Naive B cell (primary cell): ENCODE results near the gene CYP2W1. TPM values are rescaled to one million over a fixed set of nuclear protein-coding genes. Genes with fewer than 3 reads are reported as not detected.
A peak's percentile ranks its signal among the peaks of the same experiment; 100 is the strongest.

Source experiments
- ATAC-seq, 2 donors: fragments of 150-1000 bp; cut with Tn5 transposase; 2 replicates each; pipeline ENCODE4 v1.10.0; 2021; ENCODE audit warnings: low read depth in 2 of 2, mild to moderate bottlenecking in 2 of 2, moderate library complexity in 2 of 2
- DNase-seq: peaks from one replicate; pipeline ENCODE4 v3.0.0; 2022
- H3K27ac Mint-ChIP-seq, 6 donors: one replicate each; pipeline ENCODE4 v1.8.0; 2020 to 2022; ENCODE audit warnings: mild to moderate bottlenecking in 6 of 6, mixed read lengths in 6 of 6, moderate library complexity in 5 of 6, inconsistent platforms in 2 of 6
- H3K27me3 Mint-ChIP-seq, 3 donors: one replicate each; pipeline ENCODE4 v1.8.0; 2021 to 2022; ENCODE audit warnings: mixed read lengths in 3 of 3, mild to moderate bottlenecking in 1 of 3
- H3K36me3 Mint-ChIP-seq, 2 donors: one replicate each; pipeline ENCODE4 v1.8.0; 2020 to 2022; ENCODE audit warnings: mixed read lengths in 2 of 2, inconsistent platforms in 1 of 2, mild to moderate bottlenecking in 1 of 2
- H3K4me1 Mint-ChIP-seq, 3 donors: one replicate each; pipeline ENCODE4 v1.8.0; 2020 to 2022; ENCODE audit warnings: mixed read lengths in 3 of 3, inconsistent platforms in 1 of 3, mild to moderate bottlenecking in 1 of 3, moderate library complexity in 1 of 3
- H3K4me3 Mint-ChIP-seq, 8 donors: one replicate each; pipeline ENCODE4 v1.8.0; 2020 to 2022; ENCODE audit warnings: mild to moderate bottlenecking in 8 of 8, mixed read lengths in 8 of 8, moderate library complexity in 8 of 8, inconsistent platforms in 2 of 8
- H3K9me3 Mint-ChIP-seq, 7 donors: one replicate each; pipeline ENCODE4 v1.8.0; 2020 to 2022; ENCODE audit warnings: mixed read lengths in 7 of 7, mild to moderate bottlenecking in 5 of 7, inconsistent platforms in 2 of 7, moderate library complexity in 1 of 7
- polyA plus RNA-seq, 6 donors: library from polyadenylated mRNA; unstranded; fragments of 300-500 nt; fragmentation: Illumina TruSeq; gene quantifications; one replicate each; pipeline ENCODE4 v1.2.3, GENCODE V29; 2021; ENCODE audit warnings: low read depth in 6 of 6

The CYP2W1 gene
- polyA plus RNA-seq, 6 donors from 2014 or later = not detected

- peak overlapping the region in 5 of 6 donors; percentile 4 to 73 (median 29) for H3K27ac Mint-ChIP-seq
- peaks cover 0 to 5% (median 4%) of the 10 kb centered on the region in 3 donors for H3K27me3 Mint-ChIP-seq
- DNase-seq (no peak), ATAC-seq (no peak)
- peaks cover 28 to 39% (median 32%) of the 10 kb centered on the region in 3 donors for H3K4me1 Mint-ChIP-seq
- H3K36me3 Mint-ChIP-seq = peaks cover 4 to 7% of the 10 kb centered on the region in 2 donors
- H3K4me3 Mint-ChIP-seq = no peak overlapping the region
- no peaks in the 10 kb centered on the region for H3K9me3 Mint-ChIP-seq
These were observed 16.5 kb upstream of the CYP2W1 start for GRCh38 chr7:966291-967069.

GRCh38 chr7:967361-968082 is 15.5 kb upstream of the CYP2W1 start:
- H3K4me3 Mint-ChIP-seq = peak overlapping the region in 2 of 8 donors; percentile 15 to 32

GRCh38 chr7:968205-969105 is 14.5 kb upstream of the CYP2W1 start:
- Mint-ChIP-seq H3K27me3 (no peaks in the 10 kb centered on the region), H3K4me1 (peaks cover 30 to 51% (median 34%) of the 10 kb centered on the region in 3 donors), H3K9me3 (no peaks in the 10 kb centered on the region), H3K27ac (peak overlapping the region in 1 of 6 donors; percentile 28), H3K4me3 (no peak overlapping the region), H3K36me3 (peaks cover 12 to 18% of the 10 kb centered on the region in 2 donors)
- no peak for DNase-seq
- no peak for ATAC-seq

More at GRCh38 chr7:967361-968082, 15.5 kb upstream of the CYP2W1 start:
- no peak for DNase-seq
- H3K4me1 Mint-ChIP-seq = peaks cover 31 to 45% (median 36%) of the 10 kb centered on the region in 3 donors
- H3K9me3 Mint-ChIP-seq = no peaks in the 10 kb centered on the region
- peaks cover 10 to 17% of the 10 kb centered on the region in 2 donors for H3K36me3 Mint-ChIP-seq
- no peak for ATAC-seq
- H3K27me3 Mint-ChIP-seq = no peaks in the 10 kb centered on the region
- H3K27ac Mint-ChIP-seq = peak overlapping the region in 2 of 6 donors; percentile 44 to 89

GRCh38 chr7:969403-969802 is 13.6 kb upstream of the CYP2W1 start:
- no peak overlapping the region for H3K4me3 Mint-ChIP-seq
- H3K27me3 Mint-ChIP-seq = no peaks in the 10 kb centered on the region
- DNase-seq (no peak), ATAC-seq (no peak)
- H3K9me3 Mint-ChIP-seq = no peaks in the 10 kb centered on the region
- peaks cover 12 to 18% of the 10 kb centered on the region in 2 donors for H3K36me3 Mint-ChIP-seq
- no peak overlapping the region for H3K27ac Mint-ChIP-seq
- peaks cover 27 to 51% (median 30%) of the 10 kb centered on the region in 3 donors for H3K4me1 Mint-ChIP-seq

GRCh38 chr7:970744-971143 is 12.2 kb upstream of the CYP2W1 start:
- ATAC-seq = no peak
- H3K9me3 Mint-ChIP-seq = no peaks in the 10 kb centered on the region
- no peak for DNase-seq
- peak overlapping the region in 3 of 8 donors; percentile 47 to 72 (median 48) for H3K4me3 Mint-ChIP-seq
- H3K36me3 Mint-ChIP-seq = peaks cover 12 to 18% of the 10 kb centered on the region in 2 donors
- H3K27ac Mint-ChIP-seq = peak overlapping the region in 2 of 6 donors; percentile 19 to 77
- peaks cover 20 to 45% (median 25%) of the 10 kb centered on the region in 3 donors for H3K4me1 Mint-ChIP-seq
- H3K27me3 Mint-ChIP-seq = no peaks in the 10 kb centered on the region

- peak overlapping the region in 4 of 8 donors; percentile 12 to 65 (median 50) for H3K4me3 Mint-ChIP-seq
- no peaks in the 10 kb centered on the region for H3K27me3 Mint-ChIP-seq
- H3K36me3 Mint-ChIP-seq = peaks cover 12 to 18% of the 10 kb centered on the region in 2 donors
- no peaks in the 10 kb centered on the region for H3K9me3 Mint-ChIP-seq
- H3K27ac Mint-ChIP-seq = peak overlapping the region in 2 of 6 donors; percentile 49 to 52
- no peak for ATAC-seq
- peaks cover 19 to 37% (median 19%) of the 10 kb centered on the region in 3 donors for H3K4me1 Mint-ChIP-seq
- DNase-seq = no peak
These were observed 10.9 kb upstream of the CYP2W1 start for GRCh38 chr7:972110-972509.

GRCh38 chr7:972676-973309 is 10.2 kb upstream of the CYP2W1 start:
- H3K27me3 Mint-ChIP-seq = no peaks in the 10 kb centered on the region
- peak overlapping the region in 7 of 8 donors; percentile 16 to 74 (median 57) for H3K4me3 Mint-ChIP-seq
- peaks cover 19 to 34% (median 23%) of the 10 kb centered on the region in 3 donors for H3K4me1 Mint-ChIP-seq
- DNase-seq (no peak), ATAC-seq (no peak)
- no peaks in the 10 kb centered on the region for H3K9me3 Mint-ChIP-seq
- H3K36me3 Mint-ChIP-seq = peaks cover 9 to 18% of the 10 kb centered on the region in 2 donors
- no peak overlapping the region for H3K27ac Mint-ChIP-seq

- H3K4me1 Mint-ChIP-seq = peaks cover 19 to 32% (median 25%) of the 10 kb centered on the region in 3 donors
- DNase-seq = no peak
- H3K9me3 Mint-ChIP-seq = no peaks in the 10 kb centered on the region
- H3K4me3 Mint-ChIP-seq = peak overlapping the region; percentile 30 to 74 (median 64)
- H3K36me3 Mint-ChIP-seq = peaks cover 8 to 18% of the 10 kb centered on the region in 2 donors
- ATAC-seq = no peak
- H3K27me3 Mint-ChIP-seq = no peaks in the 10 kb centered on the region
- peak overlapping the region in 2 of 6 donors; percentile 32 to 65 for H3K27ac Mint-ChIP-seq
These were observed 9.7 kb upstream of the CYP2W1 start for GRCh38 chr7:973312-973711.

- no peaks in the 10 kb centered on the region for H3K9me3 Mint-ChIP-seq
- peak overlapping the region; percentile 89 to 98 (median 94) for H3K4me3 Mint-ChIP-seq
- DNase-seq (no peak), ATAC-seq (no peak)
- peak overlapping the region; percentile 90 to 98 (median 96) for H3K27ac Mint-ChIP-seq
- H3K4me1 Mint-ChIP-seq = peaks cover 19 to 28% (median 25%) of the 10 kb centered on the region in 3 donors
- H3K27me3 Mint-ChIP-seq = no peaks in the 10 kb centered on the region
- peaks cover 8 to 18% of the 10 kb centered on the region in 2 donors for H3K36me3 Mint-ChIP-seq
These were observed 8.8 kb upstream of the CYP2W1 start for GRCh38 chr7:974172-974571.

GRCh38 chr7:974820-975681 is 7.9 kb upstream of the CYP2W1 start, which contains the start of gene COX19:
Gene COX19 (minus strand): TSS chr7:975549. CDS start chr7:975509, 40 bp downstream.
- ATAC-seq (peak; percentile 86 to 89), DNase-seq (peak; percentile 86)
- Mint-ChIP-seq H3K27me3 (no peaks in the 10 kb centered on the region), H3K36me3 (peaks cover 8 to 18% of the 10 kb centered on the region in 2 donors), H3K9me3 (no peaks in the 10 kb centered on the region), H3K4me3 (peak within 1 kb of the TSS; percentile 89 to 98 (median 94)), H3K4me1 (peaks cover 17 to 28% (median 25%) of the 10 kb centered on the region in 3 donors), H3K27ac (peak within 1 kb of the TSS; percentile 90 to 98 (median 96))

- peak overlapping the region; percentile 57 to 98 (median 91) for H3K4me3 Mint-ChIP-seq
- no peaks in the 10 kb centered on the region for H3K9me3 Mint-ChIP-seq
- ATAC-seq (no peak), DNase-seq (no peak)
- no peaks in the 10 kb centered on the region for H3K27me3 Mint-ChIP-seq
- H3K27ac Mint-ChIP-seq = peak overlapping the region in 5 of 6 donors; percentile 51 to 90 (median 79)
- peaks cover 8 to 17% of the 10 kb centered on the region in 2 donors for H3K36me3 Mint-ChIP-seq
- peaks cover 15 to 28% (median 23%) of the 10 kb centered on the region in 3 donors for H3K4me1 Mint-ChIP-seq
These were observed 7.1 kb upstream of the CYP2W1 start for GRCh38 chr7:975702-976473.
